Activated naive CD4-positive, alpha-beta T cell treated with anti-CD3 and anti-CD28 coated beads, Interleukin-2, amount 50 U/mL, for 24 hours (primary cell): ENCODE measurements around the gene MEIOB.

ENCODE experiments used
- H3K27ac Mint-ChIP-seq: one replicate; pipeline ENCODE4 v1.8.0; 2021; ENCODE audit warnings: mild to moderate bottlenecking, mixed read lengths
- H3K27me3 Mint-ChIP-seq: one replicate; pipeline ENCODE4 v1.8.0; 2021; ENCODE audit warnings: mixed read lengths
- H3K36me3 Mint-ChIP-seq: one replicate; pipeline ENCODE4 v1.8.0; 2021; ENCODE audit warnings: mixed read lengths
- H3K4me1 Mint-ChIP-seq: one replicate; pipeline ENCODE4 v1.8.0; 2021; ENCODE audit warnings: mixed read lengths
- H3K4me3 Mint-ChIP-seq: one replicate; pipeline ENCODE4 v1.8.0; 2021; ENCODE audit warnings: mild to moderate bottlenecking, mixed read lengths
- H3K9me3 Mint-ChIP-seq: one replicate; pipeline ENCODE4 v1.8.0; 2021; ENCODE audit warnings: mixed read lengths

Gene MEIOB

DNA sequence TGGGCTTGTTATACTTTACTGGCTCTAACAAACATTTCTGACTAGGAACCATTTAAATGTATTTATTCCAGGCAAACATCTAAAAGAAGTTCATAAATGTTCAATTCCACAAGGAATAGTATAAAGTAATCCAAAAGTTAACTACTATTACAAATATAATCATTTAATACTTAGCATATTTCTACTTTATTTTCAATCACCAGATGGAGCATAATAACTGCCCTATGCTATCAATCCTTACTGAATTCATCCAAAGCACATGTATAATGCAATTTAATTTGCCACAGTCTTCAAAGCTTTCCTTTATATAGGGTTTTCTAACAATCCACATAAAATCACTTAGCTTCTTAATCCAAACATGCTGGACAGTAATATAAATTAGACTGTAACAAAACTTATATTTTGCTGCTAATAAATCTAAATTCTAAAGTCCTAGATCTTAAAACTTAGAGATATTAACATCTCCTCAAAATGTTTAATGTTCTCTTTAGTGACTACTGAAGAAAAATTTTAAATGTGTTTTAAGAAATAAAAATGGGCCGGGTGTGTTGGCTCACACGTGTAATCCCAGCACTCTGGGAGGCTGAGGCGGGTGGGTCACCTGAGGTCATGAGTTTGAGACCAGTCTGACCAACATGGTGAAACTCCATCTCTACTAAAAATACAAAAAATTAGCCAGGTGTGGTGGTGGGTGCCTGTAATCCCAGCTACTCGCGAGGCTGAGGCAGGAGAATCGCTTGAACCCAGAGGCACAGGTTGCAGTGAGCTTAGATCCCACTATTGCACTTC, 5.9 kb downstream of the MEIOB start:
- Mint-ChIP-seq H3K9me3 (no peaks in the 10 kb centered on the region), H3K4me3 (no peak overlapping the region), H3K4me1 (no peaks in the 10 kb centered on the region), H3K27me3 (no peaks in the 10 kb centered on the region), H3K36me3 (no peaks in the 10 kb centered on the region), H3K27ac (no peak overlapping the region)

DNA sequence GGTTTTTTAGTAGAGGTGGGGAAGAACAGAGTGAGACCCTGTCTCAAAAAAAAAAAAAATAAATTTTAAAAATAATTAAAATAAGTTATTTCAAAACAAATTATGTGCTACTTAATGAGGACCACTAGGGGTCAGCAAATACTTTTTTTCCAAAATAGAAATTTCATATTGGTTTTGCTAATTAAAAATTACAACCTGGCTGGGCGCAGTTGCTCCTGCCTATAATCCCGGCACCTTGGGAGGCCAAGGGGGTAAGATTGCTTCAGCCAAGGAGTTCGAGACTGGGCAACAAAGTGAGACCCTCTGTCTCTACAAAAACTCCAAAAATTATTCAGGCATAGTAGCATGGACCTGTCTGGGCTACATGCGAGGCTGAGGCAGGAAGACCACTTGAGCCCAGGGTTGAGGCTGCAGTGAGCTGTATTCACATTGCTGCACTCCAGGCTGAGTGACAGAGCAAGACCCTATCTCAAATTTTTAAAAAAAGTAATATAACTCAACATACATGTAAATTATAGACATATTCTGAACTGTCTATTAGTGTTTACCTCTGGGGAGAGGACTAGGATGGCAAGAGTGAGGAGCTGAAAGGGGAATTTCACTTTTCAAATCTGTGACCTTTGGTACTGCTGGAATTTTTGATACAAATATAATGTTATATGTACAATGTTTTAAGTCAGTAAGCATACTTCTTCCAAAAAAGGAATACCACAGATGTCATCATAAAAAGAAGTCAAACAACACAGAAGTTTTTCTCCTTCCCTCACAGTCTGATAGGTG, 8.1 kb downstream of the MEIOB start:
- no peaks in the 10 kb centered on the region for H3K9me3 Mint-ChIP-seq
- H3K27ac Mint-ChIP-seq, result no peak overlapping the region
- H3K4me1 Mint-ChIP-seq, result no peaks in the 10 kb centered on the region
- no peak overlapping the region for H3K4me3 Mint-ChIP-seq
- no peaks in the 10 kb centered on the region for H3K36me3 Mint-ChIP-seq
- peaks cover 2% of the 10 kb centered on the region for H3K27me3 Mint-ChIP-seq

DNA sequence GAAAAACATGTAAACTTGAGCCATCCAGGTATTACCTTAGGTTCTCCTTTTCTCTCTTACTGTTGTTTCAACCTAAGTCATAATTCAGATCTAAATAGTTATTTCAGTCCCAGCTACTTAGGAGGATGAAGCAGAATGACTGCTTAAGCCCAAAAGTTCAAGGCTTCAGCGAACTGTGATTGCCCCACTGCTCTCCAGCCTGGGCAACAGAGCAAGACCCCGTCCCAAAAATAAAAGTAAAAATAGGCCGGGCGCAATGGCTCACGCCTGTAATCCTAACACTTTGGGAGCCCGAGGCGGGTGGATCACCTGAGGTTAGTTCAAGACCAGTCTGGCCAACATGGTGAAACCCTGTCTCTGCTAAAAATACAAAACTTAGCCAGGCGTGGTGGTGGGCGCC, 9.6 kb downstream of the MEIOB start:
- Mint-ChIP-seq H3K36me3 (no peaks in the 10 kb centered on the region), H3K27ac (no peak overlapping the region), H3K9me3 (no peaks in the 10 kb centered on the region), H3K4me1 (peaks cover 6% of the 10 kb centered on the region), H3K27me3 (peaks cover 2% of the 10 kb centered on the region), H3K4me3 (no peak overlapping the region)

DNA sequence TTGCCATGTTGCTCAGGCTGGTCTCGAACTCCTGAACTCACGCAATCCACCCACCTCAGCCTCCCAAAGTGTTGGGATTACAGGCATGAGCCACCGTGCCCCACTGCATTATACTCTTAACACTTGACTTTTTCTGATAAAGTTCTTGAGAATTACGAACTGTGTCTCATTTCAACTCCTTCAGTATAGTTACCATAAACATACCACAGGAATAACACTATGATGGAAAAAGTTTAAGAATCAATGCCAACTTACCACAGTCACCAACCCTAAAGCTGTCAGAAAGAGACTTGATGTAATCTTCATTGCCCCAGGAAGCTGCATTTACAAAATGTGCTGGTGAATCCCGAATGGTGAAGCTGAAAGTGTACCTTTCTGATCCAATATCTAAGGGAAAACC, 10.2 kb downstream of the MEIOB start:
- no peaks in the 10 kb centered on the region for H3K9me3 Mint-ChIP-seq
- H3K36me3 Mint-ChIP-seq, result no peaks in the 10 kb centered on the region
- H3K4me3 Mint-ChIP-seq, result no peak overlapping the region
- no peak overlapping the region for H3K27ac Mint-ChIP-seq
- H3K27me3 Mint-ChIP-seq, result peaks cover 2% of the 10 kb centered on the region
- peaks cover 11% of the 10 kb centered on the region for H3K4me1 Mint-ChIP-seq

DNA sequence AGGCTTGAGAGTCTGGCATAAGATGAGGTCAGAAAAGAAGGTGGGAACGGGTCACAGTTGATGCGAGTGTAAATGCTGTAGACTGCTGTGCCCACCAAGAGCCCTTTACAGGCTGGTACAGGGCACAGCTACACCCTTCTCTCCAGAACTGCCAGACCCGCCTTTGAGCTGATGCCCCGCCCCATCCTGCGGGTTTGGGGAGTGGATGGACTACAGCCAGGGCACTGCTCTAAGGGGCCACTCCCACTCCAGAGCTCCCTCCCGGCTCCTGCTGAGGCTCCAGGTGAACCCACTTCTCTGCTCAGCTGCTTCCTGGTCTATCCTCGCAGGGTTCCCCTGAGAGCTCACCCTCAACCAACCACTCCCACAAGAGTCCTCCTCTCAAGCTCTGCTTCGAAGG, 12.3 kb downstream of the MEIOB start:
- Mint-ChIP-seq H3K36me3 (no peaks in the 10 kb centered on the region), H3K4me3 (no peak overlapping the region), H3K27ac (no peak overlapping the region), H3K27me3 (peaks cover 2% of the 10 kb centered on the region), H3K9me3 (no peaks in the 10 kb centered on the region), H3K4me1 (peaks cover 25% of the 10 kb centered on the region)

DNA sequence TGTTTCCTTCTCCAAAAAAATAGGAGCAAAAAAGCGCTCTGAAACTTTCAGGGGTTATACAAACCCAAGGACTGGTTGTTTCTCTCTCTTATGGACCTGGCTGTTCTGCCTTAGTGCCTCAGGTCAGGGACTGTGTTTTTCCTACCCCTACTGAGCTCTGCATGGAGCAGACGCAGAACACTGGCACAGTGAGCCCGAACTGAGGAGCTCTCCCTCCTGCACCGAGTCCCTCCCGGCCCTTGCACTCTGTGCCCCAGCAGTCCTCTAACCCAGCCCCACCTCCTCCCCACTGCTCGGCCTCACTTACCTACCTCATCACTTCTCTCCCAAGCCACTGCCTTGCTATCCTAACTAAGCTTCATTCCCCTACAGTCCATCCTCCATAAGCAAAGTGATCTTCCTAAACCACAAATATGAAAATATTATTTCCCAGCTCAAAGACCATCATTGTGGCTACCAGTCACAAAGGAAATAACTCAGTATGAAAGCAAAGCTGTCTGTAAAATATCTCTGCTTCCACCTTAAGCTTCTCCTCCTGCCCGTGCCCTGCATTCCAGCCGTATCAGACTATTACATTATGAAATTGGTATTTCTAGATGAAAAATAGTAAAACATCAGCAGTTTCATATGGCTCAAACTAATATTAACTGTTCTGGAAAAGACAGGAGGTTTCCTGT, 13.6 kb downstream of the MEIOB start:
- Mint-ChIP-seq H3K27ac (peak overlapping the region; percentile 31), H3K27me3 (peaks cover 2% of the 10 kb centered on the region), H3K9me3 (no peaks in the 10 kb centered on the region), H3K4me1 (peaks cover 33% of the 10 kb centered on the region), H3K36me3 (no peaks in the 10 kb centered on the region), H3K4me3 (no peak overlapping the region)

DNA sequence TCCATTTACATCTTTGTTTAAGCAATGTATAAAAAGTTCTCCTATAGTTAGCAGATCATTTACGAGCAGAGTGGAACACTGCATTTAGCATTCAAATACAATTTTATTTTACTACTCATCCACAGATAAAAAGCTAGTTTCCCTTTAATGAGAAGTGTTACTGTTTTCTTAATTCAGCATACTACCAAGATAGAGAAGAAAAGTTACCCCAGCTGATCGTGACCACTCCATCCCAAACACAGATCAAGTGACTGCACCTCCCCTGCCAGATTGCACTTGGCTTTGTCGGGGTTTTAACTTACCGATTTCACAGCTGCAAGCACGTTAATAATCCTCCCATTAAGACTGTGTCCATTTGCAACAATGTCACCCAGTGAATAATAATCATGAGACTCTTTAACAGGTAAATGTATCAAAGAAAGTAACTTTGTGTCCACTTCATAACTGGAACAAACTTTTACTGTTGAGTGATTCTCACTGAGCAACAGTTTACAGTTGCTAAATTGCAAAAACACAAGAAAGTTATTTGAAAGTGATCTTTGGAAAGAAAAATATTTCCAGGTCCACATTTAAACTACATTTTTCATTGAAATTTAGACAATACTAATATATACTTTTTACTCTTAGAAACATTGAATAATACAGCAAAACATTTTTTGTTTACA, 14.4 kb downstream of the MEIOB start:
- Mint-ChIP-seq H3K4me3 (peak overlapping the region; percentile 7), H3K36me3 (no peaks in the 10 kb centered on the region), H3K27me3 (peaks cover 2% of the 10 kb centered on the region), H3K9me3 (no peaks in the 10 kb centered on the region), H3K27ac (no peak overlapping the region), H3K4me1 (peaks cover 33% of the 10 kb centered on the region)

DNA sequence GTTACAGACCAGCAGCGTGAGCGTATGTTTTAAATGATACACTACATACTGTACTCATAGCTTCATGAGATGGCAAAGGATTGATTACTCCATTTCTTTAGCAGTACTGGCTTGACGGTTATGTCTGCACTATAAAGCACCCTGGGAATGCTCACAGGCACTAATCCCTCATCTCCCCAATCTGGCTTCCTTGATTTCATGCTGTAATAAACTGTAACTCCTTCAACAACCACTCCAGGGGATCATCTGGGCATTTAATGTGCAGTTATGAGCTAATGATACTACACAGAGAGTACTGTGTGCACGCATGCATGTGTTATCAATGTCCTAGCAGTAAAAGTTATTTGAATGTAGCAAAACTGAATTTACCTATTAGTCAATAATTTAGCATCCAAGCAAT, 20.2 kb downstream of the MEIOB start:
- no peaks in the 10 kb centered on the region for H3K9me3 Mint-ChIP-seq
- no peaks in the 10 kb centered on the region for H3K27me3 Mint-ChIP-seq
- no peaks in the 10 kb centered on the region for H3K36me3 Mint-ChIP-seq

DNA sequence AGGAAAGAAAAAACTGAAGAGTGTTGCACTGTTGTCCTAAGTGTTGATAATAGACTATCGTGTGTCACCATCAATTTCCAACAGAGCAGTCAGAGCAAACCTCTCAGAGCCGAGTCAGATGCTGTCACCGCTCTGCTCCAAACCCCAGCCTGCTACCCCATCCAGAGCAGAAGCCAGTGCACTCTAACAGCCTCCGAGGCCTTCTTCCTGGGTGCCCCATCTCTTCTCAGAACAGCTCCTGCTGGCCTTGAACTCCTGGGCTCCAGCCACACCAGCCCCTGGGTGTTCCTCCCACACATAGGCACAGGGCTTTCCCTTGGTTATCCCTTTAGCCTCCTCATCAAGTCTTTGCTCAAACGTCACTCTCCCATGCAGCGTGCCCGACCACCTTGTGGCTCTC, 21.0 kb downstream of the MEIOB start:
- H3K27ac Mint-ChIP-seq, result no peak overlapping the region
- no peaks in the 10 kb centered on the region for H3K27me3 Mint-ChIP-seq
- peaks cover 20% of the 10 kb centered on the region for H3K4me1 Mint-ChIP-seq
- no peaks in the 10 kb centered on the region for H3K36me3 Mint-ChIP-seq
- no peak overlapping the region for H3K4me3 Mint-ChIP-seq
- no peaks in the 10 kb centered on the region for H3K9me3 Mint-ChIP-seq

More for the DNA sequence above, 20.2 kb downstream of the MEIOB start:
- Mint-ChIP-seq H3K4me3 (no peak overlapping the region), H3K27ac (no peak overlapping the region), H3K4me1 (peaks cover 21% of the 10 kb centered on the region)

DNA sequence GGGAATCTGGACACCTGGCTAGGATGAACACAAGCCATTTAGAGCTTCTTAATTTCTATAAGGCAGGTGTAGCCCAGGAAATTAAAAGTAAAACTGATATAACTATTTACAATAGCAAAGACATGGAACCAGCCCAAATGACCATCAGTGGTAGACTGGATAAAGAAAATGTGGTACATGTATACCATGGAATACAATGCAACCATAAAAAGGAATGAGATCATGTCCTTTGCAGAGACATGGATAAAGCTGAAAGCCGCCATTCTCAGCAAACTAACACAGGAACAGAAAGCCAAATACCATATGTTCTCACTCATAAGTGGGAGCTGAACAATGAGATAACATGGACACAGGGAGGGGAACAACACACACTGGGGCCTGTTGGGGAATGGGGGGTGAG, 25.5 kb downstream of the MEIOB start:
- H3K4me3 Mint-ChIP-seq, result no peak overlapping the region
- H3K9me3 Mint-ChIP-seq, result no peaks in the 10 kb centered on the region

DNA sequence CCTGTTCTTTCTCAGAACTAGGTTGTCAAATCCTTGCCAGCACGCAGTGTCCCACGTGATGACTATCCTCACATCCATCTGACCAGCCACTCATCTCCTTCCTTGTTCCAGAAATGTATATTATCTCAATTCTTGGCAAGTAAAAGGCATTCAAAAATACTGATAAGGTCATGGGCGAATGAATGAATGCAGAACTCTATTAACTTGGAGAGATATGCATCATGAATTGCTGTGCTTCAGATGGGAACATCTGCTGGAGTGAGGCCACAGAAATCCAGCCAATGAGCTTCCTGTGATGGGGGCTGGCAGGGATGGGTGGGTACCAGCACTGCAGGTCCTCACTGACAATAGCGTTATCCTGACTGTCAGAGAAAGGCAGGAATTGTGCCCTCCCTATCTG, 26.0 kb downstream of the MEIOB start:
- no peaks in the 10 kb centered on the region for H3K36me3 Mint-ChIP-seq
- H3K9me3 Mint-ChIP-seq, result no peaks in the 10 kb centered on the region
- H3K4me1 Mint-ChIP-seq, result no peaks in the 10 kb centered on the region
- no peak overlapping the region for H3K4me3 Mint-ChIP-seq
- no peak overlapping the region for H3K27ac Mint-ChIP-seq
- H3K27me3 Mint-ChIP-seq, result no peaks in the 10 kb centered on the region

More for the DNA sequence above, 25.5 kb downstream of the MEIOB start:
- H3K27me3 Mint-ChIP-seq, result no peaks in the 10 kb centered on the region
- no peak overlapping the region for H3K27ac Mint-ChIP-seq
- H3K36me3 Mint-ChIP-seq, result no peaks in the 10 kb centered on the region
- H3K4me1 Mint-ChIP-seq, result no peaks in the 10 kb centered on the region

DNA sequence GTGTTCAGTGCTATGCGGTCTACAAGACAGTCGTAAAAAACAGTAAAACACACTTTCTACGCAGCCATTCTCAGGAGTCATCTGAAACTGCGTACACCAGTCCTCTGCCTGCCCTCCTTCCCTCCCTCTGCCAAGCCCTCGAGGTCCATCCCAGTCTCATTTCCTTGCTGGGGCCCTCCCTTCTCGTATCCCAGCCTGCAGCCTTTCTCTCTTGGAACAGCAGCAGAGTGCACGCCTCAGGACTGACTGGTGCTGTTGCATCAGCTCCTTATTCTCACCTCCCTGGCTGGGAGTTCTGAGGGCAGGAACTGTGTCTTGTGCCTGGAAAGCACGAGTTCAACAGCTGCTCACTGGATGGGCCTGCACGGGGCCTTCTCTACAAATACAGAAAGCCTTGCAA, 32.4 kb downstream of the MEIOB start:
- no peaks in the 10 kb centered on the region for H3K27me3 Mint-ChIP-seq
- no peaks in the 10 kb centered on the region for H3K4me1 Mint-ChIP-seq
- no peak overlapping the region for H3K4me3 Mint-ChIP-seq
- H3K27ac Mint-ChIP-seq, result no peak overlapping the region
- H3K36me3 Mint-ChIP-seq, result no peaks in the 10 kb centered on the region
- H3K9me3 Mint-ChIP-seq, result no peaks in the 10 kb centered on the region

DNA sequence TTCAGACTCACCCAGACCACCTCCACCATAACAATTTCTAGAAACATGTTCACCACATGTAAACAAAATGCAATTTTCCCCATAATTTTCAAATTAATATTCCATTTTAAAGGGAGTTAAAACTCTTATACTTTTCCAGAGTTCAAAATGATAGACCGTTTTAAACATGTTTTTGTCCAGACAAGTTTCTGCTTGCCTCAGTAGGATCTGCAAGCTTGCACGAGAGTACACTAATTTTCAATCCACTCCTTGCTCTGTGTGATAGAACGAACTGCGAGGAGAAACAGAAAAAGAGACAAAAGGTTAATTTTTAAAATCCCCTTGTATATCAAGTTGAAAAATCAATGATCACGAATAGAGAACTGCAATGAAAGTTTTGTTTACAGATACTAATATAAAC, 37.9 kb downstream of the MEIOB start:
- no peak overlapping the region for H3K27ac Mint-ChIP-seq

DNA sequence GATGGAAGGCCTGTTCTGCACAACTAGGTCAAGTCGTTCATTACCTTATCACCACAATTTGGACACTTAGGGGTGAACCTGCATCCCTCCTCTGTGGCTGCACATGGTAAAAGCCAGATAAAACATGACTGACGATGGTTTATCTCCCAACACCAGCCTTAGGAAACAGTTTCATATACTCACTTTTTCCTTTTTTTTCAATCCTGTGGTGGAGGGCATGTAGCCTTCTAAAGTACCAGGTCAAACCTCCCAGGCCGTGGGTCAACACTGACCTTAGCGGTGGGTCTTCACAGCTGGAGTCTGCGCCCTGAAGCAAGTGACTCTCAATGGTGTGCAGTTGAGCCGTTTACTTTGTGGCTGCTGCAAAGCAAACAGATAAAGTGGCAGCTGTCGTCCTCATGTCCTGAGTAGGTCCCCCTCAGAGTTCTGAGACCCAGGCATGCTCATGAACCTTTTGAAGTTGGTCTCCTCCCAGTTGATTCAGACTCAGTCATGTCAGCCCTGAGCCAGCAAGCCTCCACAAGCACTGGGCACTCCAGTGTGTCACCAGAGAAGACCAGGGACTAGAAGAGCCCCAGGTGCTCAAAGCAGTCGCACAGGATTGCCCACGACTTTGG, 39.0 kb downstream of the MEIOB start:
- H3K4me1 Mint-ChIP-seq, result peaks cover 27% of the 10 kb centered on the region
- H3K9me3 Mint-ChIP-seq, result no peaks in the 10 kb centered on the region
- H3K27ac Mint-ChIP-seq, result no peak overlapping the region
- no peak overlapping the region for H3K4me3 Mint-ChIP-seq
- no peaks in the 10 kb centered on the region for H3K27me3 Mint-ChIP-seq
- H3K36me3 Mint-ChIP-seq, result no peaks in the 10 kb centered on the region

More for the DNA sequence above, 37.9 kb downstream of the MEIOB start:
- H3K4me3 Mint-ChIP-seq, result no peak overlapping the region
- no peaks in the 10 kb centered on the region for H3K27me3 Mint-ChIP-seq
- H3K36me3 Mint-ChIP-seq, result no peaks in the 10 kb centered on the region
- peaks cover 21% of the 10 kb centered on the region for H3K4me1 Mint-ChIP-seq
- H3K9me3 Mint-ChIP-seq, result no peaks in the 10 kb centered on the region
